Type B pancreatic cell (in vitro differentiated cells): ENCODE results near the gene YPEL1. TPM values are rescaled to one million over a fixed set of nuclear protein-coding genes. Genes with fewer than 3 reads are reported as not detected.

Experiments used
- DNase-seq: peaks from one replicate; pipeline ENCODE4 v3.0.0; 2021; ENCODE audit warnings: mixed read lengths; ENCODE audit not compliant: unreplicated experiment; ENCODE audit errors: extremely low spot score
- H3K27ac Mint-ChIP-seq: 2 replicates; pipeline ENCODE4 v1.8.0; 2021; ENCODE audit warnings: mild to moderate bottlenecking, mixed read lengths
- H3K27me3 Mint-ChIP-seq: 2 replicates; pipeline ENCODE4 v1.8.0; 2021; ENCODE audit warnings: mixed read lengths
- H3K36me3 Mint-ChIP-seq: 2 replicates; pipeline ENCODE4 v1.8.0; 2021; ENCODE audit warnings: mixed read lengths
- H3K4me1 Mint-ChIP-seq: one replicate; pipeline ENCODE4 v1.8.0; 2021; ENCODE audit warnings: mixed read lengths; ENCODE audit not compliant: unreplicated experiment
- H3K4me3 Mint-ChIP-seq: 2 replicates; pipeline ENCODE4 v1.8.0; 2021; ENCODE audit warnings: mild to moderate bottlenecking, mixed read lengths
- H3K9me3 Mint-ChIP-seq: 2 replicates; pipeline ENCODE4 v1.8.0; 2021; ENCODE audit warnings: mixed read lengths
- CTCF ChIP-seq: fragments of 200-600 bp; sonication (generic); conservative IDR thresholded peaks from 2 replicates; pipeline ENCODE4 v1.5.0; 2021; ENCODE audit warnings: antibody characterized with exemption, mild to moderate bottlenecking
- total RNA-seq: library from RNA; stranded (reverse); gene quantifications from 2 replicates; pipeline ENCODE4 v1.2.1, GENCODE V29; 2021; ENCODE audit warnings: low replicate concordance

Gene YPEL1
- total RNA-seq, 1 donor from 2014 or later = 19.3 TPM

- TF ChIP-seq CTCF = no peak
- Mint-ChIP-seq H3K4me1 (no peaks in the 10 kb centered on the region), H3K27me3 (no peaks in the 10 kb centered on the region), H3K9me3 (no peaks in the 10 kb centered on the region), H3K36me3 (peaks cover 9% of the 10 kb centered on the region), H3K27ac (no peak overlapping the region), H3K4me3 (no peak overlapping the region)
- DNase-seq = no peak
Measured at GRCh38 chr22:21698430-21699329, 36.9 kb downstream of the YPEL1 start.

- no peaks in the 10 kb centered on the region for H3K27me3 Mint-ChIP-seq
- no peak overlapping the region for H3K27ac Mint-ChIP-seq
- peaks cover 9% of the 10 kb centered on the region for H3K36me3 Mint-ChIP-seq
- no peak overlapping the region for H3K4me3 Mint-ChIP-seq
- no peaks in the 10 kb centered on the region for H3K9me3 Mint-ChIP-seq
- no peak for DNase-seq
- no peaks in the 10 kb centered on the region for H3K4me1 Mint-ChIP-seq
- no peak for TF ChIP-seq CTCF
Measured at GRCh38 chr22:21697880-21698279, 37.7 kb downstream of the YPEL1 start.

GRCh38 chr22:21697021-21697771, 38.4 kb downstream of the YPEL1 start:
- no peak for TF ChIP-seq CTCF
- no peak overlapping the region for H3K27ac Mint-ChIP-seq
- DNase-seq = no peak
- peaks cover 5% of the 10 kb centered on the region for H3K36me3 Mint-ChIP-seq
- no peaks in the 10 kb centered on the region for H3K27me3 Mint-ChIP-seq
- H3K9me3 Mint-ChIP-seq = no peaks in the 10 kb centered on the region
- H3K4me1 Mint-ChIP-seq = no peaks in the 10 kb centered on the region
- H3K4me3 Mint-ChIP-seq = no peak overlapping the region

DNA sequence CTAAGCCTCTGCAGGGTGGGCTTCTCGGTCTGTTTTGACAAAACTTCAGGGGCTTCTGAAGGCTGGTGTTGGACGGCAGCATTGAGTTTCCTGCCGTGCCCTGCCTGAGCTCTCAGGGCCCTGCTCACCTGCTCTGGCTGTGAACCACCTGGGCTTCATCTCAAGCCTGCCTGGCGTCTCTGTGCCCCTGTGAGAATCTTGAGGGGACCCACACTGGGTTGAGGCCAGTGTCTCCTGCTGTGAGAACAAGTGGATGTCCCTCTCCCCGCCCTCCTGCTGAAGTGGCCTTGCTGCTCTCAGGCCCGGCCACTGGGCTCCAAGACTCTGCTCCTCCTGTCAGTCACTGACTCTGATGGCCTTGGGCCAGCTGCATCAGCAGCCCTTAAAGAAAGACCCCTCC, 39.5 kb downstream of the YPEL1 start:
- DNase-seq = no peak
- no peak for TF ChIP-seq CTCF
- H3K27ac Mint-ChIP-seq = no peak overlapping the region
- peaks cover 7% of the 10 kb centered on the region for H3K36me3 Mint-ChIP-seq
- H3K9me3 Mint-ChIP-seq = no peaks in the 10 kb centered on the region
- H3K27me3 Mint-ChIP-seq = no peaks in the 10 kb centered on the region
- no peak overlapping the region for H3K4me3 Mint-ChIP-seq
- H3K4me1 Mint-ChIP-seq = no peaks in the 10 kb centered on the region

DNA sequence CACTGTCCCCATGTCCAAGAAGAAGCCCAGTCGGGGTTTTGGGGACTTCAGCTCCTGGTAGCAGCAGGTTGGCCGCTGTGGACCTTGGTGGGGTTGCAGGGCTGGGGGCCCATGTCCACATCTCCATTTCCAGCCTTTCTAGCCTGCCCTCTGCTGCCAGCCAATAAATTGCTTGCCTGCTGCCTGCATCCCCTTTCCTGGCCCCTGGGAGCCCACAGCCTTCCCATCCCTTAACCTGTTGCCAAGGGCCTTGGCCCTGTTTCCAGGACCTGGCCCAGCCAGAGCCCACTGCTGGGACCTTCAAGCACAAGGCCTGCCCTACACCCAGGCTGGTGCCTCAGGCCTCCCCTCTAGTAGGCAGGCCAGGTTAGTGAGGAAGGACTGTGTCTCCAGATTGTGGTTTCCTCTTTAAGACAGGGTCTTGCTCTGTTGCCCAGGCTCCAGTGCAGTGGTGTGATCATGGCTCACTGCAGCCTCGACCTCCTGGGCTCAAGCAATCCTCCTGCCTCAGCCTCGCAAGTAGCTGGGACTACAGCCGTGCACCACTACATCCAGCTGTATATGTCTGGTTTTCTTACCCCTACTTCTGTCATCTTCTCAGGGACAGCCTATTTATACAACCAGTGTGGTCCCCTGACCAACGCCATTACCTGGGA, 40.0 kb downstream of the YPEL1 start:
- TF ChIP-seq CTCF = no peak
- Mint-ChIP-seq H3K36me3 (peaks cover 5% of the 10 kb centered on the region), H3K27ac (no peak overlapping the region), H3K4me1 (no peaks in the 10 kb centered on the region), H3K27me3 (no peaks in the 10 kb centered on the region), H3K9me3 (no peaks in the 10 kb centered on the region), H3K4me3 (no peak overlapping the region)
- DNase-seq = no peak
